ENCODE measurements around the gene JAK3. TPM values are rescaled to one million over a fixed set of nuclear protein-coding genes. Genes with fewer than 3 reads are reported as not detected.

The JAK3 gene
- total RNA-seq, 1 experiment from 2014 or later: 3.3 TPM

- Histone ChIP-seq H4K8ac (replicated peaks; ENCODE audit: insufficient read length, low read depth, low read length) (no peak overlapping the region), H4K91ac (ENCODE audit: insufficient read length, low read depth, low read length) (no peak overlapping the region), H3K79me1 (ENCODE audit: insufficient read depth, low read depth, low read length, poor library complexity, severe bottlenecking) (no peaks in the 10 kb centered on the region), H3K14ac (ENCODE audit: insufficient read depth, low read length) (no peak overlapping the region), H3K56ac (ENCODE audit: insufficient read length, low read depth, low read length) (no peak overlapping the region), H3T11ph (ENCODE audit: low read length) (no peak overlapping the region), H3K4ac (ENCODE audit: low read depth, low read length) (no peak overlapping the region), H2BK12ac (ENCODE audit: insufficient read length, low read depth, low read length) (no peak overlapping the region), H3K9ac (ENCODE audit: extremely low read depth, insufficient read length, low read length) (no peak overlapping the region), H3K27ac (ENCODE audit: insufficient read length, low read depth, low read length) (no peak overlapping the region), H4K5ac (ENCODE audit: insufficient read length, low read depth, low read length) (no peak overlapping the region), H2BK20ac (ENCODE audit: low read depth, low read length, poor library complexity, severe bottlenecking) (no peak overlapping the region), H2BK15ac (ENCODE audit: low read depth, low read length) (no peak overlapping the region), H2AFZ (ENCODE audit: low read length) (no peak overlapping the region), H3K27me3 (ENCODE audit: insufficient read depth, low read length) (no peaks in the 10 kb centered on the region), H3K9me3 (ENCODE audit: control insufficient read depth, low read depth, low read length) (no peaks in the 10 kb centered on the region), H3K4me2 (ENCODE audit: insufficient read depth, insufficient read length, low read length) (no peak overlapping the region), H3K79me2 (ENCODE audit: insufficient read depth, low read length) (no peaks in the 10 kb centered on the region), H2BK5ac (ENCODE audit: insufficient read length, low read length) (no peak overlapping the region), H2BK120ac (ENCODE audit: low read depth, low read length, poor library complexity, severe bottlenecking) (no peak overlapping the region), H3K18ac (ENCODE audit: insufficient read length, low read depth, low read length) (no peak overlapping the region), H2AK5ac (ENCODE audit: insufficient read length, low read length) (no peak overlapping the region), H3K4me1 (ENCODE audit: insufficient read depth, low read length) (no peaks in the 10 kb centered on the region; the same call in 1 of the 2 replicates), H4K20me1 (ENCODE audit: control insufficient read depth, insufficient read depth, insufficient read length) (no peaks in the 10 kb centered on the region), H3K23me2 (ENCODE audit: insufficient read length, low read depth, low read length, poor library complexity, severe bottlenecking) (peaks cover 4% of the 10 kb centered on the region), H3K23ac (ENCODE audit: insufficient read length, low read depth, low read length) (no peak overlapping the region)
- TF ChIP-seq, protein P1, sequence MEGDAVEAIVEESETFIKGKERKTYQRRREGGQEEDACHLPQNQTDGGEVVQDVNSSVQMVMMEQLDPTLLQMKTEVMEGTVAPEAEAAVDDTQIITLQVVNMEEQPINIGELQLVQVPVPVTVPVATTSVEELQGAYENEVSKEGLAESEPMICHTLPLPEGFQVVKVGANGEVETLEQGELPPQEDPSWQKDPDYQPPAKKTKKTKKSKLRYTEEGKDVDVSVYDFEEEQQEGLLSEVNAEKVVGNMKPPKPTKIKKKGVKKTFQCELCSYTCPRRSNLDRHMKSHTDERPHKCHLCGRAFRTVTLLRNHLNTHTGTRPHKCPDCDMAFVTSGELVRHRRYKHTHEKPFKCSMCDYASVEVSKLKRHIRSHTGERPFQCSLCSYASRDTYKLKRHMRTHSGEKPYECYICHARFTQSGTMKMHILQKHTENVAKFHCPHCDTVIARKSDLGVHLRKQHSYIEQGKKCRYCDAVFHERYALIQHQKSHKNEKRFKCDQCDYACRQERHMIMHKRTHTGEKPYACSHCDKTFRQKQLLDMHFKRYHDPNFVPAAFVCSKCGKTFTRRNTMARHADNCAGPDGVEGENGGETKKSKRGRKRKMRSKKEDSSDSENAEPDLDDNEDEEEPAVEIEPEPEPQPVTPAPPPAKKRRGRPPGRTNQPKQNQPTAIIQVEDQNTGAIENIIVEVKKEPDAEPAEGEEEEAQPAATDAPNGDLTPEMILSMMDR (conservative IDR thresholded peaks at IDR 0.05): no peak
- H3K9me3 Mint-ChIP-seq: no peaks in the 10 kb centered on the region; a peak in 1 of 5 replicates
- H3K27ac Mint-ChIP-seq: no peak overlapping the region; a peak in 1 of 7 replicates
- H3K27me3 Mint-ChIP-seq (ENCODE audit: low read depth): peaks cover 42% of the 10 kb centered on the region
- no peak overlapping the region for H3K4me3 Mint-ChIP-seq
- H3K36me3 Mint-ChIP-seq (ENCODE audit: insufficient read depth in 1 of 3, low read depth in 3 of 3): no peaks in the 10 kb centered on the region
- H3K4me1 Mint-ChIP-seq: peaks cover 26 to 33% of the 10 kb centered on the region in 2 experiments
- WGBS (ENCODE audit: extremely low coverage, insufficient read length, low lambda C conversion rate): no CpG with 5 or more reads among the region's 4 CpGs
- no peak for DNase-seq
Observed at GRCh38 chr19:17836530-17836929, 11.3 kb downstream of the JAK3 start.
